ENCODE measurements around the gene RPL7L1.

GRCh38 chr6:42935322-42935721 is 55.9 kb downstream of the RPL7L1 start:
- TF ChIP-seq CTCF (IDR thresholded peaks at IDR 0.05) (no peak), POLR2AphosphoS5 (IDR thresholded peaks at IDR 0.05) (no peak), POLR2A (IDR thresholded peaks at IDR 0.05) (no peak), EP300 (IDR thresholded peaks at IDR 0.05) (no peak)
